PFSK-1 (cell line): ENCODE data around the gene ETFA.

Experiments used
- FOXP2 ChIP-seq: optimal IDR thresholded peaks from 2 replicates; pipeline ENCODE3; 2011; ENCODE audit warnings: borderline replicate concordance, control low read depth, inconsistent platforms; ENCODE audit not compliant: insufficient read depth; ENCODE audit errors: extremely low read length, extremely low read depth
- POLR2AphosphoS5 ChIP-seq: IDR thresholded peaks from 2 replicates; pipeline ENCODE4 v1.6.1; 2012; ENCODE audit warnings: low read depth, mild to moderate bottlenecking, control low read depth, low read length, moderate library complexity
- SIN3A ChIP-seq: IDR thresholded peaks from 2 replicates; pipeline ENCODE4 v1.6.1; 2012; ENCODE audit warnings: mild to moderate bottlenecking, low read length, moderate library complexity, borderline replicate concordance; ENCODE audit not compliant: insufficient read depth
- TAF1 ChIP-seq: IDR thresholded peaks from 2 replicates; pipeline ENCODE4 v1.6.1; 2012; ENCODE audit warnings: low read length, control low read depth, borderline replicate concordance; ENCODE audit not compliant: insufficient read depth
- TF ChIP-seq, protein P1 (sequence below), 2 experiments: IDR thresholded peaks; 2 replicates each; pipeline versions ENCODE4 v1.6.1 to v1.8.0; 2011 to 2012; ENCODE audit warnings: low read depth in 2 of 2, low read length in 2 of 2, control low read depth in 1 of 2, inconsistent platforms in 1 of 2, mild to moderate bottlenecking in 1 of 2, moderate library complexity in 1 of 2; ENCODE audit not compliant: insufficient read depth in 1 of 2

ETFA gene

DNA sequence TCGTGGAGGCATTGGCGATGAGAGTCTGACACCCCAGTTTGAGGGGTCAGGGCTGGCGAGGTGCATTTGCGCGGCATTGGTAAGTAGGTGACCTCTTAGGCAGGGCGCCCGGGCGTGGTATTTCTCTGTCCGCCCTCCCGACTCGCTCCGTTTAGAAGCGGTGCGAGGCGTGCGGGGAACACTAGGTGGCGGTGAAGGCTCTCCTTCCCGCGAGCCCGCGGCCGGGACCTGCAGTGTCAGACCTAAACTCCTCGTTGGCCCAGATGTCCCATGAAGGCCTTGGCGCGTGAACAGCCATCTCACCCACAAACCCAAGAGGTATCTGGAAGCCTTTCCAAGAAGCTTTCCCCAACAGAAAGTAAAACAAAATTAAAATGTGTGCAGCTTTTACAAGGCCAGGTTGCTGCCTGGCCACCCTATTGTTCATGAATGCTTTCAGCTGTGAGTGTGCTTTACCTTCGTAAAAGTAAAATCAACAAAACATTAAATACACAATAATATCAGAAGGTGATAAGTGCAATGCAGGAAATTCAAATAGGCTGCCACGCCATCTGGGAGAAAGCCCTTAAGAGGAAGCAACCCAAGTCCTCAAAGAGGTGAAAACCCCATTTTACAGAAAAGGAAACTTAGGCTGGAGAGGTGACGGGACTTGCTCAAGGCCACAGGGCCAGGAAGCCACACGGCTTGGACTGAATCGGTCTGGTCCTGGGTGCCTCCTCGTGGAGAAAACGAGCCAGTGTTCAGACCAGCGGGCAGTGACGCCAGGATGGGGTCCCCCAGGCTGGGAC lies 120.3 kb downstream of the ETFA start:
- no peak for TF ChIP-seq TAF1
- peak; percentile 74 for TF ChIP-seq FOXP2

GRCh38 chr15:76190070-76190564 lies 121.2 kb downstream of the ETFA start:
- TF ChIP-seq SIN3A, result no peak
- TF ChIP-seq, protein P1, sequence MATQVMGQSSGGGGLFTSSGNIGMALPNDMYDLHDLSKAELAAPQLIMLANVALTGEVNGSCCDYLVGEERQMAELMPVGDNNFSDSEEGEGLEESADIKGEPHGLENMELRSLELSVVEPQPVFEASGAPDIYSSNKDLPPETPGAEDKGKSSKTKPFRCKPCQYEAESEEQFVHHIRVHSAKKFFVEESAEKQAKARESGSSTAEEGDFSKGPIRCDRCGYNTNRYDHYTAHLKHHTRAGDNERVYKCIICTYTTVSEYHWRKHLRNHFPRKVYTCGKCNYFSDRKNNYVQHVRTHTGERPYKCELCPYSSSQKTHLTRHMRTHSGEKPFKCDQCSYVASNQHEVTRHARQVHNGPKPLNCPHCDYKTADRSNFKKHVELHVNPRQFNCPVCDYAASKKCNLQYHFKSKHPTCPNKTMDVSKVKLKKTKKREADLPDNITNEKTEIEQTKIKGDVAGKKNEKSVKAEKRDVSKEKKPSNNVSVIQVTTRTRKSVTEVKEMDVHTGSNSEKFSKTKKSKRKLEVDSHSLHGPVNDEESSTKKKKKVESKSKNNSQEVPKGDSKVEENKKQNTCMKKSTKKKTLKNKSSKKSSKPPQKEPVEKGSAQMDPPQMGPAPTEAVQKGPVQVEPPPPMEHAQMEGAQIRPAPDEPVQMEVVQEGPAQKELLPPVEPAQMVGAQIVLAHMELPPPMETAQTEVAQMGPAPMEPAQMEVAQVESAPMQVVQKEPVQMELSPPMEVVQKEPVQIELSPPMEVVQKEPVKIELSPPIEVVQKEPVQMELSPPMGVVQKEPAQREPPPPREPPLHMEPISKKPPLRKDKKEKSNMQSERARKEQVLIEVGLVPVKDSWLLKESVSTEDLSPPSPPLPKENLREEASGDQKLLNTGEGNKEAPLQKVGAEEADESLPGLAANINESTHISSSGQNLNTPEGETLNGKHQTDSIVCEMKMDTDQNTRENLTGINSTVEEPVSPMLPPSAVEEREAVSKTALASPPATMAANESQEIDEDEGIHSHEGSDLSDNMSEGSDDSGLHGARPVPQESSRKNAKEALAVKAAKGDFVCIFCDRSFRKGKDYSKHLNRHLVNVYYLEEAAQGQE (IDR thresholded peaks at IDR 0.05; ENCODE audit: insufficient read depth in 1 of 2, low read depth in 2 of 2, low read length in 2 of 2), result no peak
- TF ChIP-seq TAF1, result no peak

DNA sequence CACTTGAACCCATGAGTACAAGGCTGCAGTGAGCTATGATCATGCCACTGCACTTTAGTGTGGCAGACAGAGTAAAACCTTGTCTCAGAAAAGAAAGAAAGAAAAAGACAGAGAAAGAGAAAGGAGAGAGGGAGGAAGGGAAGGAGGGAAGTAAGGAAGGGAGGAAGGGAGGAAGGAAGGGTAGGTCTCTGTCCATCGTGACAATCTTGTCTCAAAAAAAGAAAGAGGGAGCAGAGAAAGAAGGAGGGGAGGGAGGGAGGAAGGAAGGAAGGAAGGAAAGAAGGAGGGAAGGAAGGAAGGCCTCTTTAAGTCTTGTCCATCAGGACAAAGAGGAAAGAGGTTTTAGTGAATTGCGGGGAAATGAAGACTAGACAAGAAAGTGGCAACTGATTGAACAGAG lies 122.2 kb downstream of the ETFA start:
- TF ChIP-seq POLR2AphosphoS5 (no peak), SIN3A (no peak), FOXP2 (no peak), TAF1 (no peak)
- TF ChIP-seq, protein P1 (IDR thresholded peaks at IDR 0.05; ENCODE audit: insufficient read depth in 1 of 2, low read depth in 2 of 2, low read length in 2 of 2), result no peak

GRCh38 chr15:76187163-76187562 lies 124.1 kb downstream of the ETFA start:
- TF ChIP-seq, protein P1 (IDR thresholded peaks at IDR 0.05; ENCODE audit: insufficient read depth in 1 of 2, low read depth in 2 of 2, low read length in 2 of 2), result no peak
- no peak for TF ChIP-seq TAF1
- TF ChIP-seq POLR2AphosphoS5, result no peak
- TF ChIP-seq FOXP2, result no peak
- no peak for TF ChIP-seq SIN3A

GRCh38 chr15:76185716-76186115 lies 125.6 kb downstream of the ETFA start:
- no peak for TF ChIP-seq POLR2AphosphoS5
- no peak for TF ChIP-seq FOXP2
- TF ChIP-seq SIN3A, result no peak
- TF ChIP-seq, protein P1 (IDR thresholded peaks at IDR 0.05; ENCODE audit: insufficient read depth in 1 of 2, low read depth in 2 of 2, low read length in 2 of 2), result no peak
- TF ChIP-seq TAF1, result no peak
